ENCODE data around the gene COBL. TPM values are rescaled to one million over a fixed set of nuclear protein-coding genes. Genes with fewer than 3 reads are reported as not detected.

The COBL gene
- total RNA-seq, 1 donor from 2014 or later, result 0.05 TPM

GRCh38 chr7:51325908-51326307 is 9.3 kb upstream of the COBL start:
- no peak for DNase-seq (ENCODE audit: low read depth, low spot score)
- no peak overlapping the region for H3K4me3 Mint-ChIP-seq
- H3K27me3 Mint-ChIP-seq (ENCODE audit: low read depth), result peaks cover 12% of the 10 kb centered on the region
- no peaks in the 10 kb centered on the region for H3K4me1 Mint-ChIP-seq
- no peaks in the 10 kb centered on the region for H3K9me3 Mint-ChIP-seq
- H3K36me3 Mint-ChIP-seq (ENCODE audit: low read depth), result no peaks in the 10 kb centered on the region
- no peak overlapping the region for H3K27ac Mint-ChIP-seq (ENCODE audit: unreplicated experiment)
- TF ChIP-seq CTCF (conservative IDR thresholded peaks at IDR 0.05), result no peak

GRCh38 chr7:51325261-51325676 is 8.7 kb upstream of the COBL start:
- H3K27me3 Mint-ChIP-seq (ENCODE audit: low read depth), result peaks cover 18% of the 10 kb centered on the region
- no peak for DNase-seq (ENCODE audit: low read depth, low spot score)
- no peaks in the 10 kb centered on the region for H3K9me3 Mint-ChIP-seq
- no peak overlapping the region for H3K27ac Mint-ChIP-seq (ENCODE audit: unreplicated experiment)
- no peak overlapping the region for H3K4me3 Mint-ChIP-seq
- H3K4me1 Mint-ChIP-seq, result no peaks in the 10 kb centered on the region
- TF ChIP-seq CTCF (conservative IDR thresholded peaks at IDR 0.05), result no peak
- no peaks in the 10 kb centered on the region for H3K36me3 Mint-ChIP-seq (ENCODE audit: low read depth)

GRCh38 chr7:51324206-51324898 is 7.7 kb upstream of the COBL start:
- no peak overlapping the region for H3K4me3 Mint-ChIP-seq
- H3K27ac Mint-ChIP-seq (ENCODE audit: unreplicated experiment), result no peak overlapping the region
- TF ChIP-seq CTCF (conservative IDR thresholded peaks at IDR 0.05), result no peak
- no peaks in the 10 kb centered on the region for H3K4me1 Mint-ChIP-seq
- H3K27me3 Mint-ChIP-seq (ENCODE audit: low read depth), result peaks cover 22% of the 10 kb centered on the region
- no peak for DNase-seq (ENCODE audit: low read depth, low spot score)
- H3K9me3 Mint-ChIP-seq, result no peaks in the 10 kb centered on the region
- H3K36me3 Mint-ChIP-seq (ENCODE audit: low read depth), result no peaks in the 10 kb centered on the region

GRCh38 chr7:51321961-51322515 is 5.4 kb upstream of the COBL start:
- H3K9me3 Mint-ChIP-seq, result no peaks in the 10 kb centered on the region
- H3K27ac Mint-ChIP-seq (ENCODE audit: unreplicated experiment), result no peak overlapping the region
- no peaks in the 10 kb centered on the region for H3K4me1 Mint-ChIP-seq
- no peak for TF ChIP-seq CTCF (conservative IDR thresholded peaks at IDR 0.05)
- no peak overlapping the region for H3K4me3 Mint-ChIP-seq
- DNase-seq (ENCODE audit: low read depth, low spot score), result no peak
- peaks cover 40% of the 10 kb centered on the region for H3K27me3 Mint-ChIP-seq (ENCODE audit: low read depth)
- no peaks in the 10 kb centered on the region for H3K36me3 Mint-ChIP-seq (ENCODE audit: low read depth)

- peak overlapping the region; percentile 58 for H3K4me3 Mint-ChIP-seq
- no peak overlapping the region for H3K27ac Mint-ChIP-seq (ENCODE audit: unreplicated experiment)
- H3K9me3 Mint-ChIP-seq, result no peaks in the 10 kb centered on the region
- peaks cover 6% of the 10 kb centered on the region for H3K4me1 Mint-ChIP-seq
- TF ChIP-seq CTCF (conservative IDR thresholded peaks at IDR 0.05), result no peak
- H3K27me3 Mint-ChIP-seq (ENCODE audit: low read depth), result peaks cover 58% of the 10 kb centered on the region
- H3K36me3 Mint-ChIP-seq (ENCODE audit: low read depth), result no peaks in the 10 kb centered on the region
- no peak for DNase-seq (ENCODE audit: low read depth, low spot score)
These were observed 2.4 kb upstream of the COBL start for GRCh38 chr7:51318886-51319579.

Data from neural crest cell (in vitro differentiated cells).